ENCODE data around the gene PRKAA1.
"Not testable (repeated sequence)": the region's sequence is repeated elsewhere in the genome, so short reads cannot be mapped to it uniquely, and the experiment has no call there.

Gene PRKAA1

GRCh38 chr5:40720069-40720468 lies 78.1 kb downstream of the PRKAA1 start:
- DNase-seq: no peak

GRCh38 chr5:40717281-40717680 lies 80.9 kb downstream of the PRKAA1 start:
- no peak for DNase-seq

DNA sequence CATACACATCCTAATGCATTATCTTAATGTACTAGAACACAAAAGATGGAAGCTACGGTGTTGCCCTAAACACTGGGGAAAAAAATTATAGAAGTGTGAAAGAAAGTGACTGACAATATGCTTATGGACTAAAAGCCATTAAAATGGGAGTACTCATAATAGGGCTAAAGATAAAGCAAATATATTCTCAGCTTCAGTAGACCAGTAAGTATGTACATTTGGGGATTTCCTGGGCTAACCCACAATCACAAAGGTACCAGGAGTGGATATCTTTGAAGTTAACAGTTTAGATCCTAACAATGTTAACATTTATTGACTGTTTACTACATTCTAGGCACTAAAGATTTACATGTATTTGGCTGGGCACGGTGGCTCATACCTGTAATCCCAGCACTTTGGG lies 81.6 kb downstream of the PRKAA1 start:
- no peak for DNase-seq

DNA sequence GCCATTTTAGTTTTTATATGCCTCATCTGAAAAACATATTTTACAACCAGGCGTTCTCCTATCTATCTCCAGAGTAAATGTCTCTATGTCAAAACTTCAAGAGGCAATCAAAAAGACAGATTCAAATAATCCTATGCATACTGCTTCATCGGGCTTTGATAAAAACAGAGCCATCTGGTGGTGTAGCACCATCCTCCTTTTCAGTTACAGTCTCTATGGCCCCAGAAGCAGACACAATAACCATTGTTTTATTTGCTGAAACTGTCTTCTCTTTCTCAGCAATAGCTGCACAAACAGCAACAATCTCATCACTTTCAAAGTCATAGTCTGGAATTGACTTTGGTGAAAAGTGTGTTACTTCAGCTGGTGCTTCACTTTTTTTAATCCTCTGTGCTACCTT lies 82.2 kb downstream of the PRKAA1 start:
- DNase-seq: no peak

DNA sequence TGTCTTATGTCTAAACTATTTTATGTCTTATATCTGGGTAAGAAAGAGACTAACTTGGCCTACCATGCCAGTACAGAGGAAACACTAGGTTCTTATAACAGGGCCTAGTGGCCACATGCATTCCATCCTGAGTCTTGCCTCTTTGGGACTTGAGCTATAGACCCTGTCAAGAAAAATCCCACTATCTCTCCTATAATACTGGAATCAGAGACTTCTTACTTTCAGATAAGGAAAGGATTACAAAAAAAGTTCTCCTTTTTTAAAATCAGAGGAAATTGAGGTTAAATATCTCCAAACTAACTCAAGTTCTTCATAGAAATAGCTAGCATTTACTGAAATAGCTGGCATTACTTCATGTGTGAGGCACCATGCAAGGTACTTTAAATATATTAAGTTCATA lies 84.2 kb downstream of the PRKAA1 start:
- DNase-seq: no peak

DNA sequence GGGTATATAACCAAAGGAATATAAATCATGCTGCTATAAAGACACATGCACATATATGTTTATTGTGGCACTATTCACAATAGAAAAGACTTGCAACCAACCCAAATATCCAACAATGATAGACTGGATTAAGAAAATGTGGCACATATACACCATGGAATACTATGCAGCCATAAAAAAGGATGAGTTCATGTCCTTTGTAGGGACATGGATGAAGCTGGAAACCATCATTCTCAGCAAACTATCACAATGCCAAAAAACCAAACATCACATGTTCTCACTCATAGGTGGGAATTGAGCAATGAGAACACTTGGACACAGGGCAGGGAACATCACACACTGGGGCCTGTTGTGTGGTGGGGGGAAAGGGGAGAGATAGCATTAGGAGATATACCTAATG lies 87.6 kb downstream of the PRKAA1 start:
- DNase-seq: not testable (repeated sequence)

All from GF-D8 (cell line).